Liver (tissue), 9 donors: Measurements from ENCODE around the gene CCDC51. TPM values are rescaled to one million over a fixed set of nuclear protein-coding genes. Genes with fewer than 3 reads are reported as not detected.
"Not testable (repeated sequence)": the region's sequence is repeated elsewhere in the genome, so short reads cannot be mapped to it uniquely, and the experiment has no call there.

Experiments
- DNase-seq: peaks from one replicate; pipeline ENCODE4 v3.0.0-alpha.2; 2017; ENCODE audit warnings: low spot score
- H3K27ac ChIP-seq, 2 donors: one replicate each; pipeline ENCODE4 v1.7.0; 2013; ENCODE audit warnings: inconsistent platforms in 2 of 2, low read length in 2 of 2, control low read depth in 1 of 2, low read depth in 1 of 2, mild to moderate bottlenecking in 1 of 2
- H3K27me3 ChIP-seq, 4 donors: one replicate each; pipeline versions ENCODE4 v1.6.1 to v1.7.0; 2013; ENCODE audit warnings: low read length in 3 of 4, inconsistent platforms in 1 of 4, mild to moderate bottlenecking in 1 of 4, moderate library complexity in 1 of 4; ENCODE audit not compliant: control insufficient read depth in 4 of 4, insufficient read depth in 4 of 4
- H3K36me3 ChIP-seq, 4 donors: one replicate each; pipeline versions ENCODE4 v1.6.1 to v1.7.0; 2013; ENCODE audit warnings: low read length in 3 of 4, mild to moderate bottlenecking in 3 of 4, low read depth in 1 of 4, moderate library complexity in 1 of 4; ENCODE audit not compliant: control insufficient read depth in 4 of 4, insufficient read depth in 3 of 4
- H3K4me1 ChIP-seq, 4 donors: one replicate each; pipeline versions ENCODE4 v1.6.1 to v1.7.0; 2013; ENCODE audit warnings: low read length in 3 of 4, mild to moderate bottlenecking in 3 of 4, moderate library complexity in 1 of 4; ENCODE audit not compliant: control insufficient read depth in 4 of 4, insufficient read depth in 4 of 4
- H3K4me3 ChIP-seq, 3 donors: one replicate each; pipeline versions ENCODE4 v1.6.1 to v1.7.0; 2013; ENCODE audit warnings: low read length in 3 of 3, control low read depth in 1 of 3, low read depth in 1 of 3, mild to moderate bottlenecking in 1 of 3
- H3K9ac ChIP-seq, 2 donors: one replicate each; pipeline ENCODE4 v1.7.0; 2013; ENCODE audit warnings: low read length in 2 of 2, mild to moderate bottlenecking in 2 of 2, moderate library complexity in 2 of 2, control low read depth in 1 of 2, low read depth in 1 of 2
- H3K9me3 ChIP-seq, 4 donors: one replicate each; pipeline versions ENCODE4 v1.6.1 to v1.7.0; 2013; ENCODE audit warnings: low read length in 3 of 4; ENCODE audit not compliant: control insufficient read depth in 4 of 4
- EGR1 ChIP-seq, 2 donors: IDR thresholded peaks; 2 replicates each; pipeline ENCODE4 v1.6.1; 2016 to 2018; ENCODE audit warnings: antibody characterized with exemption in 2 of 2, low read depth in 2 of 2
- FOXA1 ChIP-seq: IDR thresholded peaks from 2 replicates; pipeline ENCODE4 v1.6.1; 2016; ENCODE audit warnings: antibody characterized with exemption
- GABPA ChIP-seq, 2 donors: IDR thresholded peaks in 1 of 2; conservative IDR thresholded peaks in 1 of 2; 2 replicates each; pipeline ENCODE4 v1.6.1; 2016; ENCODE audit warnings: antibody characterized with exemption in 2 of 2, mild to moderate bottlenecking in 1 of 2, moderate library complexity in 1 of 2
- HNF4G ChIP-seq: IDR thresholded peaks from 2 replicates; pipeline ENCODE4 v1.6.1; 2016; ENCODE audit warnings: antibody characterized with exemption
- RAD21 ChIP-seq, 2 donors: IDR thresholded peaks; 2 replicates each; pipeline ENCODE4 v1.6.1; 2016; ENCODE audit warnings: antibody characterized with exemption in 2 of 2, mild to moderate bottlenecking in 2 of 2
- REST ChIP-seq: IDR thresholded peaks from 2 replicates; pipeline ENCODE4 v1.6.1; 2016; ENCODE audit warnings: antibody characterized with exemption, mild to moderate bottlenecking
- RXRA ChIP-seq, 2 donors: IDR thresholded peaks; 2 replicates each; pipeline ENCODE4 v1.6.1; 2017 to 2018; ENCODE audit warnings: antibody characterized with exemption in 2 of 2, mild to moderate bottlenecking in 1 of 2
- TAF1 ChIP-seq: conservative IDR thresholded peaks from 2 replicates; pipeline ENCODE4 v1.6.1; 2016; ENCODE audit warnings: antibody characterized with exemption, mild to moderate bottlenecking
- YY1 ChIP-seq: IDR thresholded peaks from 2 replicates; pipeline ENCODE4 v1.6.1; 2016; ENCODE audit warnings: antibody characterized with exemption, mild to moderate bottlenecking
- ZBTB33 ChIP-seq: IDR thresholded peaks from 2 replicates; pipeline ENCODE4 v1.6.1; 2016; ENCODE audit warnings: antibody characterized with exemption
- WGBS: extraction: QIAGEN DNeasy Blood & Tissue Kit; methylation state at CpG from one replicate; pipeline ENCODE4 v1.1.7; 2013; 5-methylcytosine and 5-hydroxymethylcytosine counted together
- polyA plus RNA-seq, 2 donors: library from polyadenylated mRNA; stranded (reverse) in 1 of 2; unstranded in 1 of 2; fragments of 200-250 nt in 1 of 2; fragments of >200 nt in 1 of 2; fragmentation: Nextera tagmentation in 1 of 2; extraction: Ambion mirVana in 1 of 2; gene quantifications; one replicate each; pipeline versions ENCODE4 v1.2.1 to v1.2.3, GENCODE V29; 2013 to 2015
- total RNA-seq, 2 donors: library from RNA; depleted of rRNA; stranded (reverse); fragments of >200 nt; gene quantifications; one replicate each; pipeline ENCODE4 v1.2.3, GENCODE V29; 2014
- TF ChIP-seq, protein P1 (sequence below): fragments of 150-350 bp; IDR thresholded peaks from 2 replicates; pipeline ENCODE4 v1.5.1; 2017; ENCODE audit warnings: improper control_type of control experiment, low read depth, low read length; ENCODE audit not compliant: missing input control
- donor health status: healthy.
- donor health status: healthy.
- donor health status: healthy.
- donor health status: healthy.
- donor health status: healthy.

Gene CCDC51
- total and polyA plus RNA-seq, 4 donors: 7.9 to 13.7 (median 11.0) TPM

DNA sequence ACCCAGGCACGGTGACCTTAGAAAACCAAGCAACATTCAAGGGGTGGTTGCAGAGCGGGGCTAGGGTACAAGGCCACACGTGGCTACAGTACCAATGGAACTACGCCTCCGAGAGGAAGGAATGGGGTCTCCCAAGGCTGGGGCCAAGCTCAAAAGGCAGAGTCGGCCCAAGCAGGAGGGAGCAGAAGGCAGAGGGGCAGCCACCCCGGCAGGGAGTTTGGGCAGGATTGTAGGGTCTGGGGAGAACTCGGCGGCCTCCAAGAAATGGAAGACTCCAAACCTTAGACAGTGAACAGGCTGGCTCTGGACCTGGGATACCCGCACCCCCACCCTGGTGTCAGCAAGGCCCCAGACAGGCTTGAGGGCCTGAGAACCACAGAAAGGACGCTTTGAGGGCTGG, 35.3 kb upstream of the CCDC51 start:
- Histone ChIP-seq H3K9me3 (no peaks in the 10 kb centered on the region), H3K9ac (no peak overlapping the region), H3K27me3 (no peaks in the 10 kb centered on the region), H3K4me1 (peaks cover 9 to 21% (median 17%) of the 10 kb centered on the region in 4 donors), H3K36me3 (no peaks in the 10 kb centered on the region), H3K27ac (no peak overlapping the region), H3K4me3 (no peak overlapping the region)
- WGBS: 93% methylated on average over 11 of the region's 11 CpGs
- no peak for TF ChIP-seq RAD21 (IDR thresholded peaks at IDR 0.05)
- TF ChIP-seq ZBTB33: no peak
- no peak for DNase-seq

- peaks cover 11 to 27% (median 22%) of the 10 kb centered on the region in 4 donors for H3K4me1 ChIP-seq
- H3K36me3 ChIP-seq: no peaks in the 10 kb centered on the region
- 88% methylated on average over 4 of the region's 4 CpGs for WGBS
- H3K9ac ChIP-seq: no peak overlapping the region
- no peak for DNase-seq
- no peak for TF ChIP-seq GABPA (IDR thresholded peaks at IDR 0.05 in 1 of 2, conservative IDR thresholded peaks at IDR 0.05 in 1 of 2)
- no peak for TF ChIP-seq EGR1 (IDR thresholded peaks at IDR 0.05; ENCODE audit: low read depth in 2 of 2)
- no peak for TF ChIP-seq RXRA (IDR thresholded peaks at IDR 0.05)
- no peak for TF ChIP-seq TAF1
- TF ChIP-seq, protein P1, sequence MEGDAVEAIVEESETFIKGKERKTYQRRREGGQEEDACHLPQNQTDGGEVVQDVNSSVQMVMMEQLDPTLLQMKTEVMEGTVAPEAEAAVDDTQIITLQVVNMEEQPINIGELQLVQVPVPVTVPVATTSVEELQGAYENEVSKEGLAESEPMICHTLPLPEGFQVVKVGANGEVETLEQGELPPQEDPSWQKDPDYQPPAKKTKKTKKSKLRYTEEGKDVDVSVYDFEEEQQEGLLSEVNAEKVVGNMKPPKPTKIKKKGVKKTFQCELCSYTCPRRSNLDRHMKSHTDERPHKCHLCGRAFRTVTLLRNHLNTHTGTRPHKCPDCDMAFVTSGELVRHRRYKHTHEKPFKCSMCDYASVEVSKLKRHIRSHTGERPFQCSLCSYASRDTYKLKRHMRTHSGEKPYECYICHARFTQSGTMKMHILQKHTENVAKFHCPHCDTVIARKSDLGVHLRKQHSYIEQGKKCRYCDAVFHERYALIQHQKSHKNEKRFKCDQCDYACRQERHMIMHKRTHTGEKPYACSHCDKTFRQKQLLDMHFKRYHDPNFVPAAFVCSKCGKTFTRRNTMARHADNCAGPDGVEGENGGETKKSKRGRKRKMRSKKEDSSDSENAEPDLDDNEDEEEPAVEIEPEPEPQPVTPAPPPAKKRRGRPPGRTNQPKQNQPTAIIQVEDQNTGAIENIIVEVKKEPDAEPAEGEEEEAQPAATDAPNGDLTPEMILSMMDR: no peak
- no peak for TF ChIP-seq RAD21 (IDR thresholded peaks at IDR 0.05)
- TF ChIP-seq YY1: no peak
- no peak for TF ChIP-seq HNF4G
- TF ChIP-seq REST: no peak
- TF ChIP-seq FOXA1: no peak
- H3K4me3 ChIP-seq: no peak overlapping the region
- H3K27me3 ChIP-seq: no peaks in the 10 kb centered on the region
- H3K9me3 ChIP-seq: no peaks in the 10 kb centered on the region
- H3K27ac ChIP-seq: no peak overlapping the region
Measured at GRCh38 chr3:48474619-48475018, 34.7 kb upstream of the CCDC51 start.

- DNase-seq, H3K9ac ChIP-seq, H3K27me3 ChIP-seq, H3K9me3 ChIP-seq, H3K4me3 ChIP-seq, H3K27ac ChIP-seq, H3K36me3 ChIP-seq: not testable (repeated sequence)
- WGBS: 96% methylated on average over 4 of the region's 4 CpGs
- H3K4me1 ChIP-seq: peaks cover 15 to 33% (median 28%) of the 10 kb centered on the region in 4 donors
Measured at GRCh38 chr3:48474031-48474430, 34.1 kb upstream of the CCDC51 start.
